Fibroblast of pulmonary artery (primary cell): ENCODE measurements around the gene STAM2.
"Not testable (repeated sequence)": the region's sequence is repeated elsewhere in the genome, so short reads cannot be mapped to it uniquely, and the experiment has no call there.

Experiments used
- DNase-seq: peaks from one replicate; pipeline ENCODE4 v3.0.0-alpha.2; 2010; ENCODE audit warnings: low read depth
- H3K4me3 ChIP-seq: replicated peaks from 2 replicates; pipeline ENCODE4 v1.5.1; 2011; ENCODE audit warnings: low read depth, mild to moderate bottlenecking, control low read depth, low read length, moderate library complexity
- TF ChIP-seq, protein P1 (sequence below): IDR thresholded peaks from 2 replicates; pipeline ENCODE4 v1.5.1; 2011; ENCODE audit warnings: mild to moderate bottlenecking, control low read depth, low read length, inconsistent platforms; ENCODE audit errors: missing control alignments

Gene STAM2

GRCh38 chr2:152122161-152122560 is 53.4 kb downstream of the STAM2 start:
- no peak for DNase-seq
- H3K4me3 ChIP-seq = no peak overlapping the region
- TF ChIP-seq, protein P1, sequence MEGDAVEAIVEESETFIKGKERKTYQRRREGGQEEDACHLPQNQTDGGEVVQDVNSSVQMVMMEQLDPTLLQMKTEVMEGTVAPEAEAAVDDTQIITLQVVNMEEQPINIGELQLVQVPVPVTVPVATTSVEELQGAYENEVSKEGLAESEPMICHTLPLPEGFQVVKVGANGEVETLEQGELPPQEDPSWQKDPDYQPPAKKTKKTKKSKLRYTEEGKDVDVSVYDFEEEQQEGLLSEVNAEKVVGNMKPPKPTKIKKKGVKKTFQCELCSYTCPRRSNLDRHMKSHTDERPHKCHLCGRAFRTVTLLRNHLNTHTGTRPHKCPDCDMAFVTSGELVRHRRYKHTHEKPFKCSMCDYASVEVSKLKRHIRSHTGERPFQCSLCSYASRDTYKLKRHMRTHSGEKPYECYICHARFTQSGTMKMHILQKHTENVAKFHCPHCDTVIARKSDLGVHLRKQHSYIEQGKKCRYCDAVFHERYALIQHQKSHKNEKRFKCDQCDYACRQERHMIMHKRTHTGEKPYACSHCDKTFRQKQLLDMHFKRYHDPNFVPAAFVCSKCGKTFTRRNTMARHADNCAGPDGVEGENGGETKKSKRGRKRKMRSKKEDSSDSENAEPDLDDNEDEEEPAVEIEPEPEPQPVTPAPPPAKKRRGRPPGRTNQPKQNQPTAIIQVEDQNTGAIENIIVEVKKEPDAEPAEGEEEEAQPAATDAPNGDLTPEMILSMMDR = no peak

DNA sequence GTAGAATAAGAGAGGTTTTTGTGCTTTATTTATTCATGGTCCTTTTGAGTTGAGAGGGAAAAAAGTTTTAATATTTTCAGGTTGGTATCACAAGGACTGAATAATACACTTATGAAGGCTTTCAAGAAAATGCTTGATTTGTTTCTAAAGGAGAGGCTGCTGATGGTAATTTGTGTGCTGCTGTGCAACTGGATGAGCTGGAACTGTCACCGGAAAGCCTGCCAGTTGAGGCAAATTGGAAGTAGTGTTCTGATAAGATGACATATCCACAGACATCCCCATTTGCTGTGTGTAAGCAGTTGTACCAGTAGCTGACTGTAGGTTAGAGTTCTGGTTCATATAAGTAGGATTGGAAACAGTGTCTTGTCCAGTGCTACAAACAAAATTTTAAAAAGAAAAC is 55.1 kb downstream of the STAM2 start:
- H3K4me3 ChIP-seq = no peak overlapping the region
- TF ChIP-seq, protein P1 = no peak
- DNase-seq = no peak

DNA sequence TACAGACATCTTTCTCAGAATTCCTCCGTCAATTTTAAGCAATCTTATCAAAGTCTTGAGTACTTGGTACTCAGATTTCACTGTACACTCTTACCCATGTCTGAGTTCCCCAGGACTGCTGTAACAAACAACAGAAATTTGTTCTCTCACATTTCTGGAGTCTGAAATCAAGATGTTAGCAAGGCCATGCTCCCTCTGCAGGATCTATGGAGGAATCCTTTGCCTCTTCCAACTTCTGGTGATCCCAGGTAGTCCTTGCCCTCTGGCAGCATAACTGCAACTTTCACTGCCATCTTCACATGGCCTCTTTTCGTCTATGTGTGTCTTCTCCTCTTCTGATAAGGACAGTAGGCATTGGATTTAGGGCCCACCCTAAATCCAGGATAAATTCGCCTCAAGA is 59.6 kb downstream of the STAM2 start:
- no peak for DNase-seq
- H3K4me3 ChIP-seq = no peak overlapping the region
- TF ChIP-seq, protein P1 = no peak

DNA sequence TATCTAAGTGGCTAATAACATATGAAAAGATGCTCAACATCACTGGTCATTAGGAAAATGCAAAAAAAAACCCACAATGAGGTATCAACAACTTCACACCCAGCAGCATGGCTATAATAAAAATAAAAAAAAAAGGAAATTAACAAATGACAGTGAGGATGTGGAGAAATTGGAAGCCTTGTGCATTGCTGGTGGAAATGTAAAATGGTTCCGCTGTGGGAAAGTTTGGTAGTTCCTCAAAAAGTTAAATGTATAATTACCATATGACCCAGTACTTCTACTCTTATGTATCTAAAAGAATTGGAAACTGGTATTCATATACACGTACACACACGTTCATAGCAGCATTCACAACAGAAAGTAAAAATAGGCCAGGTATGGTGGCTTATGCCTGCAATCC is 61.2 kb downstream of the STAM2 start:
- TF ChIP-seq, protein P1 = no peak
- no peak for DNase-seq
- no peak overlapping the region for H3K4me3 ChIP-seq

GRCh38 chr2:152107140-152107539 is 68.4 kb downstream of the STAM2 start:
- not testable (repeated sequence) for DNase-seq, H3K4me3 ChIP-seq

DNA sequence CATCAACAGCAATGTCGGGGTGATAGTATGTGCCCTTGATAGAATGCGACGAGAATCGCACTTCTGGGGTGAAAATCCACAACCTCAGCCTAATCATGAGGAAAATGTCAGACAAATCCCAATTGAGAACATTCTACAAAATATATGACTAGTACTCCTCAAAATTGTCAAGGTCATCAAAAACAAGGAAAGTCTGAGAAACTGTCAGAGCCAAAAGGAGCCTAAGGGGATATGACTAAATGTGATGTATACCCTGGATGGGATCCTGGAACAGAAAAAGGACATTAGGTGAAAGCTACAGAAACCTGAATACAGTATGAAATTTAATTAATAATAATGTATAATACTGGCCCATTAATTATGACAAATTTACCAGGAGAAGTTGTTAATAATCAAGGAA is 69.1 kb downstream of the STAM2 start:
- TF ChIP-seq, protein P1 = no peak
- no peak overlapping the region for H3K4me3 ChIP-seq
- no peak for DNase-seq

DNA sequence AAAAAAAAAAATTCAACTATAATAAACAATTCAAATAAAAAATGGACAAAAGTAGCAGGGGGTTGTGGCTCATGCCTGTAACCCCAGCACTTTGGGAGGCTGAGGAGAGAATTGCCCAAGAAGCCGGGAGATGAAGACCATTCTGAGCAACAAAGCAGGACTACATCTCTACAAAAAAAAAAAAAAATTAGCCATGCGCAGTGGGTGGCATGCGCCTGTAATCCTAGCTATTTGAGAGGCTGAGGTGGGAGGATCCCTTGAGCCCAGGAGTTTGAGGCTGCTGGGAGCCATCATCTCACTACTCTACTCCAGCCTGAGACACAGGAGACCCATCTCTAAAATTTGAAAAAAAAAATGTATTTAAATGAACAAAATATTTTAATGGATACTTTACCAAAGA is 72.3 kb downstream of the STAM2 start:
- no peak overlapping the region for H3K4me3 ChIP-seq
- no peak for DNase-seq
- TF ChIP-seq, protein P1 = no peak

GRCh38 chr2:152100961-152101360 is 74.6 kb downstream of the STAM2 start:
- TF ChIP-seq, protein P1 = no peak
- H3K4me3 ChIP-seq = no peak overlapping the region
- no peak for DNase-seq
